HG03342 (cell line): ENCODE results near the gene GRM5.

ENCODE experiments used
- ATAC-seq: cut with Tn5 transposase; IDR thresholded peaks from one replicate; pipeline ENCODE4 v1.9.1; 2021; ENCODE audit warnings: mild to moderate bottlenecking, moderate library complexity; ENCODE audit not compliant: unreplicated experiment

Gene GRM5

DNA sequence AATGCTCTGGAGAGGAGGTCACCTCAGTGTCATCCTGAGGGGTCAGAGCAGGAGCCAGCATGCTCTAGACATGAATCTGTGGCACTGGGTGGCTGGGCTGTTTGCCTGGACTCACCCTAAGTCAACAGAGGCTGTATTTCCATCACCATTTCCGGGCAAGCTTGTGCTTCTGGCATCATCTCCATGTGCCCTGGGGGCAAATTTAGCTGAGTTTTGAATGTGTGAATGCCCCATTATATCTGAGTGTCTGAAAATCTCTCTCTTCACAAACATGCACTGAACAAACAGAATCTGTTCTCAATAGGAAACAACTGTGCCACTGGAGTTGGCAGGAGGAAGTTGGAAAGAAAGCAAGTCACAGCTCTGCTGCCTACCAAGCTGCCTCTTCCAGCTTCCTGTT lies 356.2 kb downstream of the GRM5 start:
- no peak for ATAC-seq

DNA sequence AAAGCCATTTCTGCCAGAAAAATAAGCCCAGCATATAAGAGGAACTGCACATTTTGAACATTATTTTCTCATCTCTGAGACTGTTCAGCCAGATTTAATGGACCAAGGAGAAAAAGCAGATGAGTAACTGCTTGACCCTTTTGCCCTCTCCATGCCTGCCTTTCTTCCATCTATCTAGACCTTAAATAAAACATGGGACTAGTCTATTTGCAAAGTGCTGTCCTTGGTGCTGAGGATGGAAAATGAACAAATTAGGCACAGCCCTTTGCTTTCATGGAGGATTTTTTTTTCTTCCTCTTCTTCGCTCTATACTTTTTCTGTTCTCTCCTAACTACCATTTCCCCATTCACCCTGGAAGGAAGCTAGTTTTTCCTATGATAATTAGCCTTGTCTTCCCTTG lies 361.3 kb downstream of the GRM5 start:
- ATAC-seq, result no peak

DNA sequence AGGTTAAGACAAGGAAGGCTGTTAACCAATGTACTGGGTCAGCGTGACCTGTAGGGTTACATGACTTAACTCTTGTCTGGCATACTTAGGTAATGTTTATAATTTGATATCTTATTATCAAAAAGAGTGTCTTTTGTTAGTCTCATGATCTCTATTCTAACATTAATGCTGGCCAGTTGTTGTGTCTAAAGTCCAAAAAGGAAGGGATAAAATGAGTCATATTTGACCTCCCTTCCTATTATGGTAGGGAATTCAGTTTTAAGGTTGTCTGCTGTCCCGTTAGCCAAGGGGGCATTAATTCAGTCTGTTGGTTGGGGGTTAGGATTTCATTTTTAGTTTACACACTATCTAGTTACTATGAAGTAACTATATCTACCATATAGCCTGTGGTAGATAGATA lies 364.0 kb downstream of the GRM5 start:
- ATAC-seq, result no peak

DNA sequence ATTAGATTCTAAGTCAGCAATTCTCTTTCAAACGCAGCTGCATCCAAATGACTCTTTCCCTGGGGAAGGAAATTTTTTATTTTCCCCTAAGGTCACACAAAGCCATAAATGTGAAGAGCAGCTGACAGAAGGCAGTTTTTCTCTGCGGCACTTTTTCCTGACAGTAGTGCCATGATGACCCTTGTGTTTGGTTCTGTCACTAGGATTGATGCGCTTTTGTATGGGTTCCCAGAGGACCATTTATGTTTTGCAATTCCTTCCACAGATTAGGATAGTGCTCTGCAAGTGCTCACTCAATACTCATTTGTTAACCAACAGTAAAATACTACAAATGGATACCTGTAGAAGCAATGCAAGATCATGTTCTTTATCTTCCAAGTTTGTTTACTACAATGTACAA lies 368.6 kb downstream of the GRM5 start:
- no peak for ATAC-seq

DNA sequence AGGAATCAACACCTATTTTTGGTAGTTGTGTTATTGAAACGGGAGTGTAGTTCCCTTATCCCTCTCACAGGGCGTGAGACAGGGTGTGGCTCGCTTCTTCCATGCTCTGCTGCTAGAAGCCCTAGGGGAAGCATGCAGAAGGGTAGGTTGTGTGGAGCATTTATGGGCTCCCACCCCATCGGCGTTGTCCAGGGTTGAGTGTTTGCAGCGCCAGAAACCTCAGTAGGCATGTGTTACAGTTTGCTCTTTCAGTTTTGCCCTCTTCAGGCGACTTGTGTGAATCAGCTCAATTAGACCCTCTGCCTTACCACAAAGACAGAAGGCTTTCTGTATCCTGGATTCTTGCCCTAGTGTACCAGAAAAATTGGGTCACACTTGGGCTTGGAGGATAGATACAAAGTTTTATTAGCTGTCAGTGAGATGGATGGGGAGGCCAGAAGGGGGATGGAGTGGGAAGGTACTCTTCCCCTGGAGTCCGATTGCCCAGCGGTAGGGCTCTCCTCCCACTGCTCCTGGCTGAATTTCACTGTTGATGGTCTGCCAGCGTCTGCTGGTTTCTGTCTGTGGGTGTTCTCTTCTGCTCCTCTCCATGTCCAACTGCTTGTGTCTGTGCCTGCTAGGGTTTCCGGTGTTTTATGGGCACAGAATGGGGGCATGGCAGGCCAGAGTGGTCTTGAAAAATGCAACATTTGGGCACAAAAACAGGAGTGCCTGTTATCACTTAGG lies 369.9 kb downstream of the GRM5 start:
- no peak for ATAC-seq

DNA sequence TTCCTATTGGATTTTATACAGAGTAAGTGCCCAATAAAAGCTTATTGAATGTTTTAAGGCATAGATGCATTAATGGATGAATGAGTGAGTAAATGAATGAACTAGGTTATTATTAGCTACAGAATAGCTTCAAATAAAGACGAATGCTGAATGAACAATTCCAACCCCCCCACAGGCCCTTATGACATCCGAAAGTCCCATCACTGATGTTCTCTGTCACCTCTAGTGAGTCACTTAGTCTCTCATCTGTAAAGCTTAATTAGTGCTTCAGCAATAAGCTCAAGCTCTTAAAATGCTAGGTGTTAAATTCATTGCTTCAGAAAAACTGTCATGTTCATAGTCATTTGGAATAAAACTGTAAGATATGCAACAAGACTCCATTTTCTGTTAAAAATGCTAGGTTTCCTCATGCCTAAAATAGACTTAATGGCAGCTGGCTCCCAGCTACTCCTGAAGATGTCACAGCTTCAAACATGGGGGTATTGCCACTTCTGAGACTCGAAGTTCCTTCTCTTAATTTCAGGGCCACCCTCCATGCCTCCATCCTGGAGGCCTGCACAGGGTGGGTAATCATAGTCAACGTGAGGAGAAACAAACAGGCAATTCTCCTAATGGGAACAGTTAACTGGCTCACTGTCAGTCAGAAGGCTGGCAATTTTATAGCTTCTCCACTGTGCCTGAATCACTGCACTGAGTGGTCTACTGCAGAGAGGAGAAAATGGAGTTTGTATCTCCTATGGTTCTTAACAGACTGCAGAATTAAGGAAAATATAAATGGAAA lies 373.3 kb downstream of the GRM5 start:
- no peak for ATAC-seq

DNA sequence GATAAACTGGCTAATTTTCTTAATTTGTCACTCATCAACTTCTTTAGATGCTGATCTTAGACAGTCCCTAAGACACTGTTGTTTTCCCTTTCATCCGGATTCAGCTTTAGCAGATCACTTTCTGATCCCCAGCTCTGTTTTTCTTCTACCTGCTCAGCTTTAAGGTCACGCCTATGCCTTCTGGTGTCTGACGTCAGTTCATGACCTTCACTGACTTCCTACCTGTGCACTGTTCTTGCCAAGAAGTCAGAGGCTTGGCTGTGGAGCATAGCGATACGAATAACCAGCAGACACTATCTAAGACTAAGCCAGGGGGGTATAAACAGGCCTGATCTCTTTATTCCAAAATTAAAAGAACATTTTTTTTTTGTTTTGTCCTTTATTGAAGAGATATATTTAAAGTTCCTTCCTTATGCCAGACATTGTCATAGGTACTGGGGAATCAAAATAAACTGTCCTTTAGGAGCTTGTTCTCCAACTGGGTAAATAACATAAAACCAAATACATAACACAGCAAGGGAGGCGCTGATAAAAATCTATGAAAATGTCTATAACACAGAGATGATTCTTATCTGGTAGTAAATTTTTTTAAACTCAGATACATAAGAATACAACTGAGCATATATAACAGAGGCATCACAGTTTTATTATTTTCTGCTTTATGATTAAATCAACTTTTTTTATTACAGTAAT lies 376.1 kb downstream of the GRM5 start:
- ATAC-seq, result no peak

DNA sequence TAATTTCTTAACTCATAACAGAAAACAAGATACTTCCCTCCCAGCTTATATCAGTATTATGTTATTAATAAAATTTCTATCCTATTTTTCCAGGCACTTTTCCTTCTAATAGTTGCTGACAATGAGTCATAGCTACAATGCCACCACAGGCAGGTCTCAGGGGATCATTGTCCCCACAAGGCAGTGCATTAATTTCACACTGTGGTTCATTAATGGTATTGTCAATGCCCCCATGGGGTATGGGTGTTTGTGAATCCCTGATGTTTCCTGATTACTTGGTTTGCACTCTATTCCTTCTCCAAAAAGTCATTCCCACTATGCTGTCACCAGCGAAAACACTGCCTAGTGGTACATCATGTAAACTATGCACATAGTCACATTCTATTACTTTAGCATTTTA lies 382.8 kb downstream of the GRM5 start:
- no peak for ATAC-seq

DNA sequence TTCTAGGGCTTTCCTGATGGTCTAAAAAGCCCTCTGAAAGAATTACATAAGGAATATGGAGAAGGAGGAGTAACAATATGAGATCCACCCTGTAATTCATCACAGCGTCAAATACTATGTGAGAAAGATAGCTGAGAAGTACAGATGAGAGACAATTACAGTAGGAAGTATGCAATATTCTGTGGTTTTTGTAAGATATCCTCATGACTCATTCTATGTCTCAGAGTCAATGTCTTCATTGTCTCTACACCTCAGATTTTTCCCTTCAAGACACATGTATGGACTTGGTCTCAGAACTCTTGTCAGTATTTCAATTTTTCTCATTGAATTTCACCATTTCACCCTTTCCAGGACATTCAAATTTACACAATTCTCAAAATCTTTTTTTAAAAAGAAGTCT lies 385.0 kb downstream of the GRM5 start:
- ATAC-seq, result no peak

DNA sequence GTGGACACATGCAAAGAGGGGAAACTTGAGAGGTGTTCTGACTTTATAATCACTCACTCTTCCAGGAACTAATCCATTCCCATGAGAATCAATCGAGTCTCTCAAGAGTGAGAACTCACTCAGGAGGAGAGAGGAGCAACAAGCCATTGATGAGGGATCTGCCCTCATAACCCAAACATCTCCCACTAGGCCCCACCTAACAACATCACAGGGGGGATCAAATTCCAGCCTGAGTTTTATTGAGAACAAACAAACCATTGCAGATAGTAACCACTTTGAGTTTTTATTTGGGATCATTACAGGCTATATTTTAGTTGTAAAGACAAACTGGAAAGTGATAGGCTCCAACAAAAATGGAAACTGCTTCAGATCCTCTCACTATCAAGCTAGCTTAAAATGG lies 399.4 kb downstream of the GRM5 start:
- ATAC-seq, result no peak

DNA sequence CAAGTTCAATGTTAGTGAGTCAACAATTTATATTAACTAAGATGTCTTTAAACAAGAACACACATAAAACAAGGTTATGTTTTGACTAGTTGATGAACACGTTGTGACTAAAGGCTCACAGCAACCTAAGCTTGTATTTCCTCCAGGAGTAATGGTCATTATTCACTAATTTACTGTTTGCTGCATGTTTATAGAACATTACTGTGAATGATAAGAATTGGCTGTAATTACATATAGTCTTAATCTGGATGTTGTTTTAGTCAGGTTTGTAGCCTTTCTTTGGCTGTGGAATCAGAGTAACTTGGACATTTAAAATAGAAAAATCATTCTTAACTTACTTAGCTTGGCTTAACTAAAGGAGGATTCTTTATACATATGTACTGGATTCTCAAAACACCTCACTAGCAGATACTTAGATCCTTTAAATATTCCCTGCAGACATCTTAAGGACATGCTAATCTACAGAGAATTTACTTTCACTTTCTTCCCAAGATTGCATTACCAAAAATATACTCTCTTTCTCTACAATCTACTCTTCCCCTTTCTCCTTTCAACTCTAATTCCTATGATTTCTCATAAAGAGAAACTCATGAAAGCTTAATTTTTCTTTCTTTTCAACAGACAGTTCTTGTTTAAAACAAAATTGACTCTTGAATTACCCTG lies 408.6 kb downstream of the GRM5 start:
- ATAC-seq, result no peak

DNA sequence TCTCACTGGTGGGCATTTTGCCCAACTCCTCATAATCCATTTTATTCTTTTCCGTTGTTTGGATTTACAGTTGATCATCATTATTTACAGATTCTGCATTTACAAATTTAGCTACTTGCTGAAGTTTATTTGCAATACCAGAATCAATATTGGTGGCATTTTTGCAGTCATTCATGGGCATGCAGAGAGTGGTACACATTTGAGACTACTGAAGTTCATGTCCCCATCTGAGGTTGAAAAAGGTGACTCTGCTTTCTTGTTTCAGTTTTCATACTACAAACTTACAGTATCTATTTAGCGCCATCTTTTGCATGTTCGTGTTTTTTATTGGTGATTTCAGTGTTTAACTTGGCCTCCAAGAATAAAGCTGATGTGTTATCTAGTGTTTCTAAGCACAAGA lies 409.5 kb downstream of the GRM5 start:
- no peak for ATAC-seq

DNA sequence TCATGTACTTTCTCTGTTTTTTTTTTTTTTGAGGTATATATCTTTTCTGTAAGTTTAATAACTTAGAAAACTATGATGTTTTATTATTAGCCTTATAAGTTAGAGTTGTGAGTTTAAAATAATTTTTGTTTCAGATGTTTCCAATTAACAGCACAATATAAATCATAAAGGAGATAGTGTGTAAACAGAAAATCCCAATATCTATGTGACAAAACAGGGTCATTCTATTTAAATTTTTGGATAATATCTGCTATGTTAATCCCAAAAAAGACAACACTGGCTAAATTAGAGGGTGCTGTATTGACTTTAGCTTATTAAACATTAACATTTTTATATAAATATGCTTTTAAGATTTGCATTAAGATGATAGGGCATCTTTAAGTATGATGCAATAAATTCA lies 410.1 kb downstream of the GRM5 start:
- ATAC-seq, result no peak

DNA sequence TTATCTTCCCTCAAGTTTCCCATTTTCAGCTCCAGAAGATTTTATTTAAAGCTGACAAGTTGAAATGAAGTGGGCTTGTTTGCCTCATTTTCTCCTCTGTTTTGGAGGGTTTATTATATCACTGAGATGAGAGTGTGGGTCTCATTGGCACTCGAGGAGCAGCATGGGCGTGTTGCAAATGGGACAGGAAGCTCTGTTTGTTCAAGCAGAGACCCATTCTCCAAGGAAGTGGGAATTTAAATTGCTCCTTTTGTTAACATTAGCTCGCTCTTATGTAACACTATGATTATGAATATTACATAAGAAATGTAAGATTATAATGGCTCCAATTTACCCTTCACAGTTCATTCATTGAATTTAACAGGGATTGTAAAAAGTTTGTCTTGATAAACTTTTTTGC lies 410.6 kb downstream of the GRM5 start:
- no peak for ATAC-seq

DNA sequence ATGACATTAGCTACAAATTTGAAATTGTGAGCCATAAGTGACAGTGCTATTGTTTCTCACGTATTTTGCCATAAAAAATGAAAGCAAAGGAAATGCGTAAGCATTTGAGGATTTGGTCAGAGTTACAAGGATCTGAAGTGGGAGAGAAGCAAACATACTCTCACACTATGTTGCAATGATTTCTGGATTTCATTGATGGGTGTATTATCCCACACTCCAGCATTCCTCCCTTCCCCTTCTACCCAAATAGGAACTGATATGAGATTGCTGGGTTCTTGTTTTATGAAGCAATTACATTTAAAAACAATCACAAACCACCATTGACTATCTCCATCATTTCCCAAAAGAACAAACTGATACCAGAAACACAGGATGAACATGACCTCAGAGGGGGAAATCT lies 414.2 kb downstream of the GRM5 start:
- ATAC-seq, result no peak

DNA sequence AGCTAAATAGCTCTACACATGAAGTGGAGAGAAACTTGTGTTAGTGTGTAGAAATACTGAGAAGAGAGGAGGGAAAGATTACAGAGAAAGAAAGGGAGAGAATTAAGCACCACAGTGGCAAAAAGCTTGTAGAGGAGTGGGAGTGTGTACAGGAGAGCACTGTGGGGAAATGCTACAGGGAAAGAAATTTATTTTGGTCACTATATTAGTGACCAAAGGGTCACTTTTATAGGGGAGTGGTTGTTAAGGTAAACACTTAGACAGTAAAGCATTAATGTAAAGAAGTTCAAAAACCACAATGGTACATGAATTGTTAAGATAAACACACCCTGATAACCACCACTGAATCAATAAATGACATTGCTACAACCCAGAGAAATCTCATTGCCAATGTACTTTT lies 421.1 kb downstream of the GRM5 start:
- ATAC-seq, result no peak

DNA sequence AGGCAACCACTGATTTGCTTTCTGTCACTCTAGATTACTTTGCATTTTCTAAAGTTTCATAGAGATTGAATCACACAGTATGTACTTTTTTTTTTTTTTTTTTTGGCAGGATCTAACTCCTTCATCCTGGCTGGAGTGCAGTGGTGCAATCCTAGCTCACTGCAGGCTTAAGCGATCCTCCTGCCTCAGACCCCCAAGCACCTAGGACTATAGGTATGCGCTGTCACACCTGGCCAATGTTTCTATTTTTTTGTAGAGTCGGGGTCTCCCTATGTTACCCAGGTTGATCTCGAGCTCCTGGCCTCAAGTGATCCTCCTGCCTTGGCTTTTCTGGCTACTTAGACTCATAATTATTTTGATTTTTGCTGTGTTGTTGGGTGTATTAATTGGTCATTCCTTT lies 433.6 kb downstream of the GRM5 start:
- no peak for ATAC-seq

DNA sequence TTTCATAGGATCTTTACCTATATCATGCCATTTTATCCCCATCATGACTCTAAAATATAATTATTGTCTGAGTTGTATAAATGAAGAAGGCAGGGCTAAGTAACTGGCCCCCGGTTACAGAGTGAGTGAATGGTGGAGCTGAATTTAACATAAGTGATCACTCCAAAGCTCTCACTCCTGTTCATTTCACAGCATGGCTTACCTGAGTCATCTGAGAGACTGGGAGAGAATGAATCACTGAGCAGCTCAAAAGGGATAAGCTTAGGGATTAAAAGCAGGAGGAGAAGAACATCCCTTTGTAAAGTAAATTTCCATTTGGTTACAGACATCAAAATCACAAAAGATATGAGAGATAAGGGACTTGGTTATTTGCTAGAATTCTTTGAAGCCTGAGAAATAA lies 434.3 kb downstream of the GRM5 start:
- no peak for ATAC-seq

DNA sequence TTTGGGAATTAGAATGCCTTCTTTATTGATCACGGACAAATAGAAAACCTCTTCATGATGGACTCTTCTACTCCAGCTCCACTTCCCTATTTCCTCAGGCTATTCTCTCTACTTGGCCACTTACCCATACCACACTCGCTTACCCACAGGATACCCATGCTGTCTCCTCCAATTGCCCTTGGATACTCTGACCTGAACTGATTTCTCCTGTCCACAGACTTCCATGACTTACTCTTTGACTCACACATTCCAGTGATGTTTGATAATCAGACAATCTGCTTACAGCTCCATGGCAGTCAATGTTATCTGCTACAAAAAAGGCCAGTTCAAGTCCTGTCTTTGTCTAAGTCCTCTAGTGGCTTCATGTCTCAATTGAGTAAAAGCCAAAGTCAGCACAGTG lies 436.3 kb downstream of the GRM5 start:
- ATAC-seq, result no peak

DNA sequence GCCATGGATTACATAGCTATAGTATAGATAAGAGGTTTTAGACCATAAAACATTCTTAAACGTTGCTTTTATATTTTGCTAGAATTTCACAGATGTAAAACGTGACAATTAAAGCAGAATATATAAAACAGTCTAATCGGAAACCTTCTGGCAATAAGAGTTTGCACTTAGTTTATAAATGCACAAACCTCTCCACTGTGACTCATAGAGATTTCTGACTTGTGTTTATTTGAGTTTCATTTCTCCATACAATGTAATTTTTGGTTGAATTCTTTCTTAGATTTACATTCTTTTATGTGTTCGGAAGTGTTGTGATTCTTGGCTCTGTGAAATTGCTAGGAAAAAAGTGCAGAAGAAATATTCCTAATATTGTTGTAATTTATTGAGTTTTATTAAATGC lies 439.6 kb downstream of the GRM5 start:
- ATAC-seq, result no peak

DNA sequence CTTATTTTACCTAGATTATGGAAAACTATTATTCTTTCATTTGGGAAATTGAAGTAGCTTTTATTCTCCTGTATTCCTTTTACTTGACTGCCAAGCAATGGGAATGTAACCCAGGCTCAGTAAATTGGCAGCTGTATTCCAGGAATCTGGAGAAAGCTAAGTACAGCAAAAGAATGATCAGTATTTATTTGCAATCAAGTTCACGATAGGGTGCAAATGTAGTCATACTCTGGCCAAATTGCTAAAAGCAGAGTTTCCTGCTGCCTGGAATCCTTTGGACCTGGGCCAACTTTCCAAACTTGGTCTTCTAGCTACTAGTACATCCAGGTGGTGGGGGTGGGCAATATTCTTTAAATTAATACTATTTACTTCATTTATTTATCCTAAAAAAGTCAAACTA lies 442.3 kb downstream of the GRM5 start:
- ATAC-seq, result no peak
